Lower leg skin (tissue), 4 donors: ENCODE measurements around the gene NUDT16L1. TPM values are rescaled to one million over a fixed set of nuclear protein-coding genes. Genes with fewer than 3 reads are reported as not detected.

Source experiments
- DNase-seq, 2 donors: peaks; one replicate each; pipeline ENCODE4 v3.0.0-alpha.2; 2019; ENCODE audit warnings: low spot score in 2 of 2
- H3K4me3 ChIP-seq: fragments of 200-600 bp; sonication (generic); 2 replicates; pipeline ENCODE4 v1.5.1; 2017; ENCODE audit warnings: mild to moderate bottlenecking, low read depth; ENCODE audit not compliant: poor library complexity, severe bottlenecking
- POLR2A ChIP-seq, 2 donors: fragments of 450-650 bp; IDR thresholded peaks; one replicate each; pipeline ENCODE4 v1.6.1; 2016 to 2017; ENCODE audit warnings: antibody characterized with exemption in 2 of 2, mild to moderate bottlenecking in 1 of 2, moderate library complexity in 1 of 2
- WGBS, 2 donors: methylation state at CpG; one replicate each; pipeline ENCODE4 v1.1.5; 2018; 5-methylcytosine and 5-hydroxymethylcytosine counted together
- intact Hi-C: fragments of 100-400 bp; cut with DNase I; formaldehyde crosslinking; loops from one replicate; pipeline ENCODE4 v1.15.0; 2023; ENCODE audit warnings: low total_unique reads
- total RNA-seq, 4 donors: library from RNA; depleted of rRNA; stranded (reverse); fragments of >200 nt; gene quantifications; one replicate each; pipeline ENCODE4 v1.1.0, GENCODE V29; 2016
- TF ChIP-seq, protein P1 (sequence below), 3 donors: fragments of 450-650 bp; IDR thresholded peaks; one replicate each; pipeline ENCODE4 v1.5.1; 2016; ENCODE audit warnings: antibody characterized with exemption in 3 of 3, mild to moderate bottlenecking in 3 of 3, moderate library complexity in 2 of 3

Gene NUDT16L1
- total RNA-seq, 4 donors from 2014 or later = 18.5 to 27.8 (median 23.6) TPM

DNA sequence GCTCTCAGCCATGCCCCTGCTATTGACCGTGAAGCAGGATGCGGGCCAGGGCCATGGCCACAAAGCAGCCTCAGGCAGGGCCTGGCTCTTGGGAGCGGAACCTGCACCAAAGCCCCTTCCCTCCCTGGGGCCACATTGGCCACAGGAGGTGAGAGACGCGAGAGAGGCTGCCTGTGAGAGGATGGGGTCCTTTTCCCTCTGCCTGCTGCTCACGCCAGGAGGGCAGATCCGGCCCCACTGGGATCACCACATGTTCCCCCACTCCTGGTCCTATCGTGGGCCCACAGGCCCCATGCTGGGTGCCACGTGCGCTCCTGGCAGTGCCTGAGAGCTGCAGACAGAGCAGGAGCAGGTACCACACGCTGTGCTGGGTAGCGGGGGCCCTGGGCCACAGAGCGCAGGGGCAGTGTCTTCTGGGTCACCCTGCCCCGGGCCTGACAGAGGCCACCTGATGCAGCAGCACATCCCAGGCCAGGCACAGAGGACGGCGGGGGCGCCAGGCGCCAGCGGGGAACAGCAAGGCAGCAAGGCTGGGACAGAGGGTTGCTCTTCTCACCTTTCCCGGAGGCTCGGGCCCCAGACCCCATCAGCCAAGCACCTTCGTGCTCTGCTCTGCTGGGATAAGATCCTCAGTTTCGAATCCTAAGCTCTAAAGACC is 9.2 kb upstream of the NUDT16L1 start:
- H3K4me3 ChIP-seq = no peak overlapping the region
- no peak for TF ChIP-seq POLR2A (IDR thresholded peaks at IDR 0.05)
- TF ChIP-seq, protein P1, sequence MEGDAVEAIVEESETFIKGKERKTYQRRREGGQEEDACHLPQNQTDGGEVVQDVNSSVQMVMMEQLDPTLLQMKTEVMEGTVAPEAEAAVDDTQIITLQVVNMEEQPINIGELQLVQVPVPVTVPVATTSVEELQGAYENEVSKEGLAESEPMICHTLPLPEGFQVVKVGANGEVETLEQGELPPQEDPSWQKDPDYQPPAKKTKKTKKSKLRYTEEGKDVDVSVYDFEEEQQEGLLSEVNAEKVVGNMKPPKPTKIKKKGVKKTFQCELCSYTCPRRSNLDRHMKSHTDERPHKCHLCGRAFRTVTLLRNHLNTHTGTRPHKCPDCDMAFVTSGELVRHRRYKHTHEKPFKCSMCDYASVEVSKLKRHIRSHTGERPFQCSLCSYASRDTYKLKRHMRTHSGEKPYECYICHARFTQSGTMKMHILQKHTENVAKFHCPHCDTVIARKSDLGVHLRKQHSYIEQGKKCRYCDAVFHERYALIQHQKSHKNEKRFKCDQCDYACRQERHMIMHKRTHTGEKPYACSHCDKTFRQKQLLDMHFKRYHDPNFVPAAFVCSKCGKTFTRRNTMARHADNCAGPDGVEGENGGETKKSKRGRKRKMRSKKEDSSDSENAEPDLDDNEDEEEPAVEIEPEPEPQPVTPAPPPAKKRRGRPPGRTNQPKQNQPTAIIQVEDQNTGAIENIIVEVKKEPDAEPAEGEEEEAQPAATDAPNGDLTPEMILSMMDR (IDR thresholded peaks at IDR 0.05) = no peak
- WGBS, 2 donors = 92 to 95% methylated on average over 22 to 23 of the region's 23 CpGs
- intact Hi-C loops = no loop called here
- DNase-seq = no peak

DNA sequence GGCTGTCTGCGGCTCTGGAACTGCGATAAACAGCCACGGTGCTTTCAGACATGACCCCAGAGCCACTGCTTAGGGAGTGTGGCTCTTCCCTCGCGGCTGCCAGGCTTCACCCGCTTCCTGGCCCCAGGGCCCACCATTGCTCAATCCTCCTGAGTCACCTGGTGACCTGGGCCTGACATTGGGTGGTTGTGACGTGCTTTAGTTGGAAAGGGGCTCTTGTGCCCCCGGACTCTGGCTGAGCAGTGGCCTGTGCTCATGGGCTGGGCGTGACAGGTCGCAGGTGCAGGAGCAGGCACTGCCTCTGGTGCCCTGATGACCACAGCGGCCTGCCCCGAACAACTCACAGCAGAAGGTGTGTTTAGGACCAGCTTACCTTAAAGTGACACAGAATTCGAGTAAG is 8.6 kb upstream of the NUDT16L1 start:
- 78 to 82% methylated on average over 13 of the region's 13 CpGs for WGBS, 2 donors
- no peak for DNase-seq
- intact Hi-C loops = no loop called here
- H3K4me3 ChIP-seq = no peak overlapping the region
- TF ChIP-seq, protein P1 (IDR thresholded peaks at IDR 0.05) = no peak
- TF ChIP-seq POLR2A (IDR thresholded peaks at IDR 0.05) = no peak

DNA sequence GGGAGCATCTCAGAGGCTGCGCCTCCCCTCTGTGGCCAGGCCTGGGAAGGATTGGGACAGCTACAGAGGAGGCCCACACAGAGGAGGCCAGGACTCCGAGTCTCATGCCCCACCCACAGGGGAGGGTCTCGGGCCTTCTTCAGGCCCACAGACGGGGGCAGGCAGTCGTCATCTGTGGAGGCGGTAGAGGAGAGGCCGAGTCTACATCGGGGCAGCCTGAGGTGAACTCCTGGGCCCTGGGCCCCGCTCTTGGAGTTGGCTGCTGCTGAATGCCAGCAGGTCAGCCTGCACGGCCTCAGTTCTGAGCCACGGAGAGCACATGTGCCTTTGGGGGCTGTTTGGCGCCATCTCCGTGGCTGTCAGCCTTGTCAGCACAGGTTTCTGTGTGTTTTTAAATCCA is 8.1 kb upstream of the NUDT16L1 start:
- WGBS, 2 donors = 86 to 89% methylated on average over 13 of the region's 13 CpGs
- H3K4me3 ChIP-seq = no peak overlapping the region
- intact Hi-C loops = no loop called here
- TF ChIP-seq, protein P1 (IDR thresholded peaks at IDR 0.05) = no peak
- no peak for TF ChIP-seq POLR2A (IDR thresholded peaks at IDR 0.05)
- no peak for DNase-seq

DNA sequence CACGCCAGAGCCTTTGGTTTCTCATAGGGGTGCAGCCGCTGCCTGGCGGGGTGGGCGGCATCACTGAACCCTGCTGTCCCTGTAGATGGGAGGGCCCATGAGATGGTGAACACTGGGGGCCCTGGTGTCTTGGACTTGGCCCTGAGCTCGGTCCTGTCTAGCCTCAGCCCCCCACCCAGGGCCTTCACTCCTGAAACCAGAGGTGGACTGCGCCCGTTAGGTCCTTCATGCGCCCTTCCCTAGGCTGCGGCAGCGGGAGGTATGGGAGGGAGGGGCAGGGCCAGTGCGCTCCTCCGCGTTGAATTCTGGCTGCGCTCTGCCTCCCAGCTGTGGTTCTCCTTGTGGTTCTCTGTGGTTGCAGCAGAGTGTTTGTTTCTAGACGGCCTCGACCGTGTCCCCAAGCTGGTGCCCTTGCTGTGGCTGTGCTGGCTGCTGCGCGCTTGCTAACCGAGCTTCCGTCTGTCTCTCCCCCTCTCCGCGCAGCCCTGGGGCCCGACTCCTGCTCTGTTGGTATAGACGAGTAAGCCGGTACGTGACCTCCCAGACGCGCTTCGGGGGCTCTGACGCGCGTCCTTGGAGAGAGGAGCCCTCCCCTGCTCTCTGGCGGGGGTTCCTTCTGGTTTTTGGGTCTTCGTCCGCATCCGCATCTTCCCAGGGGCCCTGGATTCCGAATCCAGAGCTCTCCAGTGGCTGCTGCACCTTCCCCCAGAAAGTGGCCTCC is 7.4 kb upstream of the NUDT16L1 start:
- H3K4me3 ChIP-seq = no peak overlapping the region
- no peak for DNase-seq
- 93 to 97% methylated on average over 38 of the region's 38 CpGs for WGBS, 2 donors
- TF ChIP-seq, protein P1 (IDR thresholded peaks at IDR 0.05) = no peak
- intact Hi-C loops = no loop called here

DNA sequence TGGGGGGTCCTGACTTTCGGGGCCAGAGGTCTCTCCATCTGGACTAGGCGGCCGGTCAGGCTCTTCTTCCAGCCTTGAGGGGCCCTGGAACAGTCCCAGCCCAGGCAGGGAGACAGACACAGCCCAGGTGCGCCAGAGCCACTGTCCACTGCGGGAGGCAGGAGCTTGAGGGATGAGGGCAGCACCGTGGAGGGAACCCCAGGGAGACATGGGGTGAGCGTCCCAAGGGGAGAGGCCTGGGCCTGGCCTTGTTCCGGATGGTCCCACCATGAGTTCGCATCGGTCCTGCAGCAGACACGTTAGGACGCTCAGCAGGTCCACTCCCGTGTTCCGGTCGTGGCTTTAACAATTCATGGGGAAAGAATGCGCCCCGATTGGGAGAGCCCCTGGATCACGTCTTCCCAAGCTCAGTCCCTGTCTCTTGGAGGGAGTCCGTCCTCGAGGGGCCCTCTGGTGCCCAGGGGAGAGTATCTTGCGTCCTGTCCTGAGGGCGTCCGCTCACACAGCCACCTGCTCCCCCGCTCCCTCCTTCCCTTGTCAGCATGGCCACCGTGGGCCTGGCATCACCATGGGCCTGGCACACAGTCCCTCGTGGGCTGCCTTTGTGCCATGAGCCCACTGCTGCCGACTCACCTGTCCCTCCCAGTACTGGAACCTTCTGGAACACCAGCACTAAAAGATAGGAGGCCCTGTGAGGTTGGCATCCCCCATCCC is 6.7 kb upstream of the NUDT16L1 start:
- intact Hi-C loops = no loop called here
- no peak overlapping the region for H3K4me3 ChIP-seq
- DNase-seq = no peak
- TF ChIP-seq POLR2A (IDR thresholded peaks at IDR 0.05) = no peak
- TF ChIP-seq, protein P1 (IDR thresholded peaks at IDR 0.05) = no peak
- WGBS, 2 donors = 84 to 89% methylated on average over 24 to 26 of the region's 27 CpGs
